Measurements from ENCODE around the gene CLMN. TPM values are rescaled to one million over a fixed set of nuclear protein-coding genes. Genes with fewer than 3 reads are reported as not detected.

The CLMN gene
- total and polyA plus RNA-seq, 2 experiments from 2014 or later: 0.11 to 0.53 TPM

DNA sequence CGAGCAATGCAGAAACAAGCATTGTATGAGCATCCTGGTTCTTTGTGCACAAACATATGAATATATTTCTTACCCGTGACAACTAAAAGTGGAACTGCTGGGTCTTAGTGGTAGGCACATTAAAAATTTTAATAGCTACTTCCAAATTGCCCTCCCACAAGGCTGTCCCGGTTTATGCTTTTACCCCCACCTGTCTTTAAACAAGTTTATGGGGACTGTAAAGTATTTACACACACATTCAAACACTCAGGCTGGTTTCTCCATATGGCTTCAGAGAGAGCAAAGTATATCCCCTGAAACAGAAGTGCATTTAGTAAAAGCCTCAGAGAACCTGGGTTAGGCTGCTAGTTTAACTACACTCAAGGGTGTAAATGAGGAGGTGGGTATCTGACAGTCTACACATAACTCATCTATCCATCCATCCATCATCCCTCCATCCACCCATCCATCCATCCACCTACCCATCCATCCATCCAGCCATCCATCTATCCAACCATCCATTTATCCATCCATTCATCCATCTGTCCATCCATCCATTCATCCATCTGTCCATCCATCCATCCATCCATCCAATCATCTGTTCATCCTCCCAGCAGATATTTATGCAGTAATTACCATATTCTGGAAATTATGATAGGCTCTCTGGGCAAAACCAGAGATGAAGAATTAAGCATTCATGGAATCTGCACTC, 86.7 kb downstream of the CLMN start:
- H3K9ac ChIP-seq: no peak overlapping the region
- no peaks in the 10 kb centered on the region for H3K36me3 ChIP-seq (ENCODE audit: low read depth)
- TF ChIP-seq EZH2phosphoT487 (IDR thresholded peaks at IDR 0.05; ENCODE audit: insufficient read depth, low read depth): no peak
- TF ChIP-seq EZH2 (IDR thresholded peaks at IDR 0.05; ENCODE audit: insufficient read depth, poor library complexity, severe bottlenecking): no peak
- 21 to 26% methylated on average over 3 of the region's 3 CpGs for WGBS, 2 experiments (ENCODE audit: low coverage in 1 of 2, low lambda C conversion rate in 2 of 2, missing lambda C conversion rate in 2 of 2)
- no peaks in the 10 kb centered on the region for H3K79me2 ChIP-seq (ENCODE audit: insufficient read depth)
- H4K20me1 ChIP-seq (ENCODE audit: insufficient read depth): no peaks in the 10 kb centered on the region
- no peaks in the 10 kb centered on the region for H3K4me1 ChIP-seq (ENCODE audit: insufficient read depth)
- in situ Hi-C loops (cut with MboI): no loop called here
- no peak overlapping the region for H3K4me3 ChIP-seq
- no peaks in the 10 kb centered on the region for H3K9me3 ChIP-seq (ENCODE audit: low read depth)
- no peaks in the 10 kb centered on the region for H3K9me2 ChIP-seq (ENCODE audit: insufficient read depth)
- H3F3A ChIP-seq (ENCODE audit: insufficient read depth): no peaks in the 10 kb centered on the region
- H3K27ac ChIP-seq: no peak overlapping the region
- no peaks in the 10 kb centered on the region; the same call in none of the 2 replicates for H3K27me3 ChIP-seq (replicated peaks; ENCODE audit: insufficient read depth)
- H3K4me2 ChIP-seq (ENCODE audit: unreplicated experiment): no peak overlapping the region
- no peak for DNase-seq
- no peak overlapping the region for H2AFZ ChIP-seq

DNA sequence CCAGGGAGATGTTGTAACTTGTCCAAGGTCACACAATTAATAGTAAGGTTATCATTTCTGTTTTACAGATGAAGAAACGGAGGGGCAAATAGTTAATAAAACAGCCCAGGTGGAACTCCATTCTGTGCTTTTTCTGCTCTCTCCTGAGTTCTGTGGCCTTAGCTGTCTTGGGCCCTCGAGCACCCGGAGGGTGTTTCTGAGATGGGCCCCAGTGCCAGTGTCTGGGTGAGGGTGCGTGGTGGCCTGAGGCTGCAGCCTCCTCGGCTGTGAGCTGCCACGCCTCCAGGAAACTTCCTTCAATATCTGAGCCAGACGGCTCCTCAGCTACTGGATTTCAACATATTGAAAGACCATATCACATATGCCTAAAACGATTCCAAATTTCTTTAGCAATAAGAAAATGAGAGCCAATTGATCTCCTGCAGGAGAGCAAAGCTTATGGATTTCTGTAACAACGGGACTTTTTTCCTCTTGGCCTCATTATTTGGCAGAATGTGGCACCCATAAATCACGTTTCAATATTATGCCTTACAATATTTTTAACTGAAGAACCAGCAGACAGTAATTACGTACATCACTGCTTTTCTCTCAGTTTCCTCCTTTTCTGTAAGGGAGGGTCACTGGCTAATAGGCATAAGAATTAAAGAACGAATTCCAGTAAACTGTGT, 87.6 kb downstream of the CLMN start:
- H4K20me1 ChIP-seq (ENCODE audit: insufficient read depth): no peaks in the 10 kb centered on the region
- in situ Hi-C loops (cut with MboI): no loop called here
- no peak for TF ChIP-seq EZH2phosphoT487 (IDR thresholded peaks at IDR 0.05; ENCODE audit: insufficient read depth, low read depth)
- TF ChIP-seq EZH2 (IDR thresholded peaks at IDR 0.05; ENCODE audit: insufficient read depth, poor library complexity, severe bottlenecking): no peak
- H3K4me1 ChIP-seq (ENCODE audit: insufficient read depth): no peaks in the 10 kb centered on the region
- 0 out of 2 replicates have a peak overlapping the region, but pooled peaks have one; percentile 12 for H2AFZ ChIP-seq
- no peaks in the 10 kb centered on the region; the same call in none of the 2 replicates for H3K27me3 ChIP-seq (replicated peaks; ENCODE audit: insufficient read depth)
- peak; percentile 11 for DNase-seq
- H3K9ac ChIP-seq: no peak overlapping the region
- no peak overlapping the region for H3K4me2 ChIP-seq (ENCODE audit: unreplicated experiment)
- H3K79me2 ChIP-seq (ENCODE audit: insufficient read depth): no peaks in the 10 kb centered on the region
- H3K9me2 ChIP-seq (ENCODE audit: insufficient read depth): no peaks in the 10 kb centered on the region
- no peak overlapping the region for H3K4me3 ChIP-seq
- H3K27ac ChIP-seq: no peak overlapping the region
- no peaks in the 10 kb centered on the region for H3K36me3 ChIP-seq (ENCODE audit: low read depth)
- no peaks in the 10 kb centered on the region for H3F3A ChIP-seq (ENCODE audit: insufficient read depth)
- WGBS, 2 experiments (ENCODE audit: low coverage in 1 of 2, low lambda C conversion rate in 2 of 2, missing lambda C conversion rate in 2 of 2): 11 to 14% methylated on average over 12 of the region's 12 CpGs
- H3K9me3 ChIP-seq (ENCODE audit: low read depth): no peaks in the 10 kb centered on the region

DNA sequence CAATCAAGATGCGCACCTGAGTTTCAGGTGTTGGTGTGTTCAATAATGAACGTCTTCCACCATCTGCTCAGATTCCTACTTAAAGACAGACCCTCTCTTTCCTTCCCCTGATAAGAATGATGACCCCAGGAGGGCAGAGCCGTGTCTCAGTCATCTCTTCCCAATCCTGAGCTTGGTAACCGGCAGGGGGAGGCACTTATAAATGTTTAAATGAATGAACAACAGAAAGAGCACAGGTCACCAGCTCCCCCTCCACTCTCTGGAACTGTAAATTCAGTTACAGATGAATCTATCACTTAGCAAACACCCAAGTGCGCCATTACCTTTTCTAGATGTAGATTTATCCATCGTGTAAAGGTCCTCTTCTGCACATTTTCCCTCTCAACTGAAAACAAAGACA, 90.0 kb downstream of the CLMN start:
- no peak for DNase-seq
- no peaks in the 10 kb centered on the region; the same call in none of the 2 replicates for H3K27me3 ChIP-seq (replicated peaks; ENCODE audit: insufficient read depth)
- no peak for TF ChIP-seq EZH2phosphoT487 (IDR thresholded peaks at IDR 0.05; ENCODE audit: insufficient read depth, low read depth)
- TF ChIP-seq EZH2 (IDR thresholded peaks at IDR 0.05; ENCODE audit: insufficient read depth, poor library complexity, severe bottlenecking): no peak
- no peaks in the 10 kb centered on the region for H3F3A ChIP-seq (ENCODE audit: insufficient read depth)
- no peaks in the 10 kb centered on the region for H3K36me3 ChIP-seq (ENCODE audit: low read depth)
- no peak overlapping the region for H2AFZ ChIP-seq
- no peaks in the 10 kb centered on the region for H3K9me2 ChIP-seq (ENCODE audit: insufficient read depth)
- no peak overlapping the region for H3K27ac ChIP-seq
- no peak overlapping the region for H3K4me3 ChIP-seq
- no peak overlapping the region for H3K4me2 ChIP-seq (ENCODE audit: unreplicated experiment)
- H3K9me3 ChIP-seq (ENCODE audit: low read depth): no peaks in the 10 kb centered on the region
- 44 to 46% methylated on average over 6 of the region's 6 CpGs for WGBS, 2 experiments (ENCODE audit: low coverage in 1 of 2, low lambda C conversion rate in 2 of 2, missing lambda C conversion rate in 2 of 2)
- no peak overlapping the region for H3K9ac ChIP-seq
- in situ Hi-C loops (cut with MboI): no loop called here
- H3K79me2 ChIP-seq (ENCODE audit: insufficient read depth): no peaks in the 10 kb centered on the region
- no peaks in the 10 kb centered on the region for H4K20me1 ChIP-seq (ENCODE audit: insufficient read depth)
- no peaks in the 10 kb centered on the region for H3K4me1 ChIP-seq (ENCODE audit: insufficient read depth)

DNA sequence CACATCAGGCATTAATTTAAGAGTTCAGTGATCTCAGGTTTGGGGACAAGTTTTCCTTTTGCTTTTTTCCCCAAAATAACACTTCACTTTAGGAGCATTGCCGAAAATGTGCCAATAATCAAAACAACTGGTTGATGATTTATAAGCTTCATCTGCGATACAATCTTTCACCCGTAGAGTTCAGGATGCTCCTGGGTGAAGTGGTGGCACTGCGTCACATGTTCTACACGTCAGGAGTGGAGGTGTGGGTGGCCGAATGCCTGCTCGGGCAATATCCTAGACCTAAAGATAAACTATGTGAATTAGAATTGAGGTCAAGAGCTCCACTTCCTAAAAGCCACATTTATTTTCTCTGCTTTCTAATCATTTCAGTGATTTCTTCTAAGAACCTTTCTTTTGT, 91.5 kb downstream of the CLMN start:
- no peaks in the 10 kb centered on the region for H3K4me1 ChIP-seq (ENCODE audit: insufficient read depth)
- H4K20me1 ChIP-seq (ENCODE audit: insufficient read depth): no peaks in the 10 kb centered on the region
- no peaks in the 10 kb centered on the region for H3K79me2 ChIP-seq (ENCODE audit: insufficient read depth)
- no peak overlapping the region for H3K4me3 ChIP-seq
- WGBS, 2 experiments (ENCODE audit: low coverage in 1 of 2, low lambda C conversion rate in 2 of 2, missing lambda C conversion rate in 2 of 2): 64 to 80% methylated on average over 7 of the region's 7 CpGs
- H3K4me2 ChIP-seq (ENCODE audit: unreplicated experiment): no peak overlapping the region
- no peaks in the 10 kb centered on the region for H3K36me3 ChIP-seq (ENCODE audit: low read depth)
- no peaks in the 10 kb centered on the region for H3F3A ChIP-seq (ENCODE audit: insufficient read depth)
- no peak for DNase-seq
- no peaks in the 10 kb centered on the region for H3K9me3 ChIP-seq (ENCODE audit: low read depth)
- H2AFZ ChIP-seq: no peak overlapping the region
- no peak overlapping the region for H3K9ac ChIP-seq
- H3K27ac ChIP-seq: no peak overlapping the region
- H3K9me2 ChIP-seq (ENCODE audit: insufficient read depth): no peaks in the 10 kb centered on the region
- in situ Hi-C loops (cut with MboI): no loop called here
- no peak for TF ChIP-seq EZH2 (IDR thresholded peaks at IDR 0.05; ENCODE audit: insufficient read depth, poor library complexity, severe bottlenecking)
- TF ChIP-seq EZH2phosphoT487 (IDR thresholded peaks at IDR 0.05; ENCODE audit: insufficient read depth, low read depth): no peak
- no peaks in the 10 kb centered on the region; the same call in none of the 2 replicates for H3K27me3 ChIP-seq (replicated peaks; ENCODE audit: insufficient read depth)

Measured in GM23248 (cell line).